Hematopoietic multipotent progenitor cell treated with erythropoietin and hydrocortisone succinate and interleukin-3 and kit ligand, for 8 days (in vitro differentiated cells): ENCODE data around the gene KLHL25.

Experiments used
- DNase-seq: peaks from one replicate; pipeline ENCODE4 v3.0.0-alpha.2; 2015

Gene KLHL25

GRCh38 chr15:85758655-85758978 lies 36.1 kb downstream of the KLHL25 start:
- no peak for DNase-seq

GRCh38 chr15:85757939-85758654 lies 36.6 kb downstream of the KLHL25 start:
- DNase-seq, result no peak

- no peak for DNase-seq
Measured at GRCh38 chr15:85757073-85757938, 37.4 kb downstream of the KLHL25 start.

GRCh38 chr15:85756411-85757072 lies 38.2 kb downstream of the KLHL25 start:
- DNase-seq, result no peak

- DNase-seq, result no peak
Measured at GRCh38 chr15:85755942-85756341, 38.8 kb downstream of the KLHL25 start.

- DNase-seq, result no peak
Measured at GRCh38 chr15:85755471-85755870, 39.3 kb downstream of the KLHL25 start.

GRCh38 chr15:85754989-85755388 lies 39.7 kb downstream of the KLHL25 start:
- DNase-seq, result no peak

- DNase-seq, result no peak
Measured at GRCh38 chr15:85753791-85754452, 40.8 kb downstream of the KLHL25 start.

GRCh38 chr15:85753261-85753660 lies 41.5 kb downstream of the KLHL25 start:
- no peak for DNase-seq

- DNase-seq, result peak; percentile 17
Measured at GRCh38 chr15:85752491-85752961, 42.2 kb downstream of the KLHL25 start.

- DNase-seq, result no peak
Measured at GRCh38 chr15:85752124-85752475, 42.6 kb downstream of the KLHL25 start.

- no peak for DNase-seq
Measured at GRCh38 chr15:85751291-85752123, 43.2 kb downstream of the KLHL25 start.

- no peak for DNase-seq
Measured at GRCh38 chr15:85750319-85751290, 44.1 kb downstream of the KLHL25 start.

- DNase-seq, result no peak
Measured at GRCh38 chr15:85749261-85750151, 45.2 kb downstream of the KLHL25 start.

GRCh38 chr15:85748729-85749128 lies 46.0 kb downstream of the KLHL25 start:
- DNase-seq, result no peak

GRCh38 chr15:85748176-85748575 lies 46.5 kb downstream of the KLHL25 start:
- DNase-seq, result no peak

GRCh38 chr15:85746641-85747040 lies 48.1 kb downstream of the KLHL25 start:
- DNase-seq, result no peak

GRCh38 chr15:85745525-85746150 lies 49.1 kb downstream of the KLHL25 start:
- DNase-seq, result no peak

- DNase-seq, result no peak
Measured at GRCh38 chr15:85745023-85745422, 49.7 kb downstream of the KLHL25 start.
